Transverse colon (tissue), 4 donors: Measurements from ENCODE around the gene TRIP13. TPM values are rescaled to one million over a fixed set of nuclear protein-coding genes. Genes with fewer than 3 reads are reported as not detected.
A peak's percentile ranks its signal among the peaks of the same experiment; 100 is the strongest.
"Not testable (repeated sequence)": the region's sequence is repeated elsewhere in the genome, so short reads cannot be mapped to it uniquely, and the experiment has no call there.

Experiments used
- DNase-seq: peaks from one replicate; pipeline ENCODE4 v3.0.0-alpha.2; 2019
- H3K27ac ChIP-seq, 4 donors: fragments of 200-600 bp; sonication (generic); 2 replicates each; pipeline ENCODE4 v1.5.1; 2016 to 2018; ENCODE audit warnings: inconsistent platforms in 4 of 4
- H3K27me3 ChIP-seq: fragments of 200-600 bp; sonication (generic); 2 replicates; pipeline ENCODE4 v1.5.1; 2017; ENCODE audit warnings: inconsistent platforms
- H3K36me3 ChIP-seq, 4 donors: fragments of 200-600 bp; sonication (generic); 2 replicates each; pipeline ENCODE4 v1.5.1; 2017 to 2019; ENCODE audit warnings: inconsistent platforms in 4 of 4
- H3K4me1 ChIP-seq, 4 donors: fragments of 200-600 bp; sonication (generic); 2 replicates each; pipeline ENCODE4 v1.5.1; 2017 to 2020; ENCODE audit warnings: inconsistent platforms in 4 of 4
- H3K4me3 ChIP-seq, 4 donors: fragments of 200-600 bp; sonication (generic); 1 replicate in 1 of 4; 2 replicates in 3 of 4; pipeline versions ENCODE4 v1.5.1 to v1.6.1; 2017 to 2019; ENCODE audit warnings: inconsistent platforms in 4 of 4
- H3K9me3 ChIP-seq, 2 donors: fragments of 200-600 bp; sonication (generic); 2 replicates each; pipeline ENCODE4 v1.5.1; 2017 to 2019; ENCODE audit warnings: inconsistent platforms in 2 of 2
- EP300 ChIP-seq: sonication (generic); formaldehyde crosslinking; IDR thresholded peaks from one replicate; pipeline ENCODE4 v1.6.1; 2017; ENCODE audit warnings: antibody characterized with exemption, low read depth
- POLR2A ChIP-seq: fragments of 450-650 bp; IDR thresholded peaks from one replicate; pipeline ENCODE4 v1.6.1; 2016; ENCODE audit warnings: antibody characterized with exemption, mild to moderate bottlenecking, moderate library complexity
- POLR2AphosphoS5 ChIP-seq, 3 donors: sonication (generic); formaldehyde crosslinking; IDR thresholded peaks; one replicate each; pipeline ENCODE4 v1.6.1; 2016; ENCODE audit warnings: antibody characterized with exemption in 3 of 3
- WGBS, 2 donors: methylation state at CpG; one replicate each; pipeline ENCODE4 v1.1.5; 2018; ENCODE audit warnings: low coverage in 1 of 2; 5-methylcytosine and 5-hydroxymethylcytosine counted together
- in situ Hi-C, 4 donors: fragments of 200-750 bp; cut with MboI; loops; one replicate each; pipeline versions ENCODE4 v1.15.0 to v1.15.1; 2017; ENCODE audit warnings: low sequenced_read_pairs in 3 of 4, low pct_ligation_motif_present in 1 of 4, low pct_unique_long_range_greater_than_20kb in 1 of 4
- intact Hi-C: fragments of 100-400 bp; cut with DNase I; formaldehyde crosslinking; loops from one replicate; pipeline ENCODE4 v1.15.1; 2023; ENCODE audit warnings: low total_unique reads
- total RNA-seq, 4 donors: library from RNA; depleted of rRNA; stranded (reverse); fragments of >200 nt; gene quantifications; one replicate each; pipeline ENCODE4 v1.1.0, GENCODE V29; 2016
- TF ChIP-seq, protein P1 (sequence below), 5 experiments: fragments of 200-600 bp in 3 of 5; fragments of 450-650 bp in 2 of 5; sonication (generic) in 3 of 5; IDR thresholded peaks; 1 replicate in 2 of 5; 2 replicates in 3 of 5; pipeline ENCODE4 v1.5.1; 2016 to 2017; ENCODE audit warnings: antibody characterized with exemption in 5 of 5, inconsistent platforms in 3 of 5, mild to moderate bottlenecking in 2 of 5, moderate library complexity in 1 of 5

TRIP13 gene, protein sequence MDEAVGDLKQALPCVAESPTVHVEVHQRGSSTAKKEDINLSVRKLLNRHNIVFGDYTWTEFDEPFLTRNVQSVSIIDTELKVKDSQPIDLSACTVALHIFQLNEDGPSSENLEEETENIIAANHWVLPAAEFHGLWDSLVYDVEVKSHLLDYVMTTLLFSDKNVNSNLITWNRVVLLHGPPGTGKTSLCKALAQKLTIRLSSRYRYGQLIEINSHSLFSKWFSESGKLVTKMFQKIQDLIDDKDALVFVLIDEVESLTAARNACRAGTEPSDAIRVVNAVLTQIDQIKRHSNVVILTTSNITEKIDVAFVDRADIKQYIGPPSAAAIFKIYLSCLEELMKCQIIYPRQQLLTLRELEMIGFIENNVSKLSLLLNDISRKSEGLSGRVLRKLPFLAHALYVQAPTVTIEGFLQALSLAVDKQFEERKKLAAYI
- 1 to 10 TPM in 2 of 4 donors, under 1 TPM in 1, not detected in 1; 0.41 to 4.1 (median 2.2) TPM for total RNA-seq

DNA sequence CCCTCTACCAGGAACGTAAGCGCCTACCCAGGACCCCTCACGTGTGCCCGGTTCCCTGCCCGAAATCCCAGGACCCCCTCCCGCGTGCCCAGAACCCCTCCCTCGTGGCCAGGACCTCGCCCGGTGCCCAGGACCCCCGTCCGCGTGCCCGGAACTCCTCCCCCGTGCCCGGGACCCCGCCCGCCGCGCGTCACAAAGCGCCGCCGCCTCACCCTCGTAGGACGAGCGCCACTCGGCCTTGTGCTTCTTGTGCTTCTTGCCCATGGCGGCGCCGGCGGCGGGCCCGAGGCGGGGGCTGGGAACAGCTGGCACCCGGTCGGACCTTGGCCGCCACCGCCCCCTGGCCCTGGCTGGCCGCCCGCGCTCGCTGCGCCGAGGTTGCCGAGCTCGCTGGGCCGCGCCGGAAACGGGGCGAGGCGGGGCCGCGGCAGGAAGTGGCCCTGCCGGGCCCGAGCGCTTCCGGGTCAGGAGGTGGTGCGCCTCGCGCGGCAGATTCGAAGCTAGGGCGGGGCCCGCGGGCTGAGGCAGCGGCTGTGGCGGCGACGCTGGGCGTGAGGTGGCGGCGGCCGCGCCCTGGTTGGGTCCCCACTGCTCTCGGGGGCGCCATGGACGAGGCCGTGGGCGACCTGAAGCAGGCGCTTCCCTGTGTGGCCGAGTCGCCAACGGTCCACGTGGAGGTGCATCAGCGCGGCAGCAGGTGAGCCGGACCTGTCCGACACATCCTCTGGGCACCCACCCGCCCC, at the start of gene TRIP13, which contains the start of gene BRD9:
TSS of gene TRIP13 (plus strand) at position 491 of the 743 bp plus-strand sequence. CDS start at position 606, 115 bp downstream.
TSS of gene BRD9 (minus strand) at position 408 of the 743 bp plus-strand sequence. CDS start at position 264, 144 bp downstream.
- TF ChIP-seq, protein P1, sequence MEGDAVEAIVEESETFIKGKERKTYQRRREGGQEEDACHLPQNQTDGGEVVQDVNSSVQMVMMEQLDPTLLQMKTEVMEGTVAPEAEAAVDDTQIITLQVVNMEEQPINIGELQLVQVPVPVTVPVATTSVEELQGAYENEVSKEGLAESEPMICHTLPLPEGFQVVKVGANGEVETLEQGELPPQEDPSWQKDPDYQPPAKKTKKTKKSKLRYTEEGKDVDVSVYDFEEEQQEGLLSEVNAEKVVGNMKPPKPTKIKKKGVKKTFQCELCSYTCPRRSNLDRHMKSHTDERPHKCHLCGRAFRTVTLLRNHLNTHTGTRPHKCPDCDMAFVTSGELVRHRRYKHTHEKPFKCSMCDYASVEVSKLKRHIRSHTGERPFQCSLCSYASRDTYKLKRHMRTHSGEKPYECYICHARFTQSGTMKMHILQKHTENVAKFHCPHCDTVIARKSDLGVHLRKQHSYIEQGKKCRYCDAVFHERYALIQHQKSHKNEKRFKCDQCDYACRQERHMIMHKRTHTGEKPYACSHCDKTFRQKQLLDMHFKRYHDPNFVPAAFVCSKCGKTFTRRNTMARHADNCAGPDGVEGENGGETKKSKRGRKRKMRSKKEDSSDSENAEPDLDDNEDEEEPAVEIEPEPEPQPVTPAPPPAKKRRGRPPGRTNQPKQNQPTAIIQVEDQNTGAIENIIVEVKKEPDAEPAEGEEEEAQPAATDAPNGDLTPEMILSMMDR (IDR thresholded peaks at IDR 0.05) = no peak
- TF ChIP-seq POLR2A (peak; percentile 24), POLR2AphosphoS5 (IDR thresholded peaks at IDR 0.05) (peak in 1 of 3 donors; percentile 58), EP300 (no peak)
- Histone ChIP-seq H3K4me1 (peaks cover 7 to 27% (median 18%) of the 10 kb centered on the region in 4 donors), H3K36me3 (peaks cover 0 to 20% (median 7%) of the 10 kb centered on the region in 4 donors), H3K4me3 (peak within 1 kb of the TSS; percentile 59 to 86 (median 73)), H3K27ac (peak within 1 kb of the TSS; percentile 86 to 90 (median 90)), H3K27me3 (no peaks in the 10 kb centered on the region), H3K9me3 (no peaks in the 10 kb centered on the region)
- peak; percentile 88 for DNase-seq
- intact Hi-C loops = no loop called here
- in situ Hi-C loops = no loop called here
- 0% methylated on average over 71 of the region's 91 CpGs; no CpG with 5 or more reads in 1 of the 2 donors for WGBS, 2 donors

DNA sequence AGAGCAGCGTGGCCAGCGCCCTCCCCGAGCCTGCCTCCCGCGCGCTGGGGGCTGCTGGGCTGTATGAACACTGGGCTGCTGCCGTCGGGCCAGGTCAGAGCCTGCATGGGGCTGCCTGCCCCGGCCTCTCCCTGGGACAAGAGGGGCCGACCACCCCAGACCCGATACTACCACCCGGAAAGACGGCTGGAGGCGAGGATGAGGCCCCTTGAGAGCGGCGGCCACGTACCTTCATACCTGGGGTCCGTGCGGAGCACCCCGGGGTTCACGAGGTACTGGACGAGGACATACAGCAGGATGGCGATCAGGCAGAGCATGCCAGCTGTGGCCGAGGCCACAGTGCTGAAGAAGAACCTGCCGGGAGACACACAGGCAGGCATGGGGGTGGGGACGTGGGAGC, 49.3 kb upstream of the TRIP13 start:
- H3K9me3 ChIP-seq, DNase-seq, in situ Hi-C loops, H3K27ac ChIP-seq, H3K4me1 ChIP-seq, H3K36me3 ChIP-seq, H3K27me3 ChIP-seq, intact Hi-C loops, H3K4me3 ChIP-seq: not testable (repeated sequence)
- WGBS, 2 donors = no CpG with 5 or more reads among the region's 26 CpGs

DNA sequence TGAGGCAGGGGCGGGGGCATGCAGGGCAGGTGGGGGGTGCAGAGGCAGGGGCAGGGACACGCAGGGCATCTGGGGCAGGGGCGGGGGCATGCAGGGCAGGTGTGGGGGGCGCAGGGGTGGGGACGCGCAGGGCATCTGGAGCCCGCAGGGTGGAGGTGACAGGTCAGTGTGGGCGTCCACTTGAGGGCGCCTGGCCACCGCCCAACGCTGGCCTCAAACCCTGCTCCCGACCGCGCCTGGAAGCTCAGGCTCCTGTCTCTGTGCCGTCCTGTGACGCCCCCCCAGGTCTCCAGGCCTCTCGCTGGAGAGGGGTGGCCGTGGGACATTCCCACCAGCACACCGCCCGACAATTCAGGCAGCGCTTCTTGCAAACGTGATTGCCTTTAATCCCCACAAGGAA, 48.8 kb upstream of the TRIP13 start:
- intact Hi-C loops, H3K27ac ChIP-seq: not testable (repeated sequence)

DNA sequence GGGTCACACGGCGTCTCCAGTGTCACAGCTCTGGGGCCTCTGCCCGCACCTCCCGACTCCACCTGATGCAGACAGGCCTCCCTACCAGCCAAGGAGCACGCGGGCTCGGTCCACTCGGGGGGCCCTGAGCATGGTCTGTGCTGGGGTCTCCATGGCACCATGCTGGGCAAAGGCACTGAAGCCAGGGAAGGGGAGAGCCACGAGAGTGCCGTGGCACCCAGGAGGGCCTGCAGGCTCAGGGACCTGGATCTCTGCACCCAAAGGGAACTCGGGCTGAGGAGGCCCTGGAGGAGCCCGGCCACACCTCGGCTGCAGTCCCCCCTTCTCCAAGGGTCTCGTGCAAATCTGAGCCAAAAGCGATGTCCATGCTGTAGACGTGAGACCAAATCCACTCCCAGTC, 48.3 kb upstream of the TRIP13 start:
- H3K27me3 ChIP-seq, H3K36me3 ChIP-seq, DNase-seq, intact Hi-C loops, H3K4me3 ChIP-seq, in situ Hi-C loops, H3K9me3 ChIP-seq, H3K4me1 ChIP-seq, H3K27ac ChIP-seq: not testable (repeated sequence)
- 80 to 90% methylated on average over 1 to 16 of the region's 16 CpGs for WGBS, 2 donors

More for the DNA sequence above, 48.8 kb upstream of the TRIP13 start:
- H3K36me3 ChIP-seq, H3K27me3 ChIP-seq, H3K4me1 ChIP-seq, H3K4me3 ChIP-seq, H3K9me3 ChIP-seq, in situ Hi-C loops: not testable (repeated sequence)
- peak; percentile 8 for DNase-seq
- WGBS, 2 donors = 57 to 86% methylated on average over 1 to 21 of the region's 22 CpGs

DNA sequence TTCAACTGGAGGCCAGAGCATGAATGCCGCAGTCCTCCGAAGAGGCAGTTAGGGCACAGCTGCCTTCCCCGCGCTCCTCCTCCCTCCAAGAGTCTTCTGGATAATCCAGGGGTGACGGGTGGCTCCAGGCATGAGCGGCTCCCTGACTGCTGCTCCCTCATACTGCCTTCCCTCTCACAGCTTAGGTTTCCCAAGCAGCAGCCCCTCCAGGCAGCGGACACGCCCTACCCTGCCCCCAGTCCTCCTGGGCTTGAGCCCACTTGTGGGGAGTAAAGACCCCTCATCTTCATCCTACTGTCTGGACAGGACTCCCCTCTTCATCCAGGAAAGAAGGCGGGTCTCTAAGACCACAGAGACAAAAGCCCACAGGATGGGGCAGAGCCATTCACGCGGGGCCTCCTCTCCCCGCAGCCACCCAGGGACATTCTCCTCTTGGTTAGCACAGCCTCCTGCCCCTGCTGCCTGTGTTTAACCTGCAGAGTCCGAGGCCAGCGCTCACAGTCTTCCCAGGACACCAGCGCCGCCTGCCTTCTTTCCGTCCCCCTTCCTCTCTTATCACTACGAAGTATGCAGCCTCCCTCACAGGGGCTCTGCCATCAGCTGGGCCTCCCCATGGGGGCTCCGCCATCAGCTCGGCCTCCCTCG, 47.5 kb upstream of the TRIP13 start:
- H3K36me3 ChIP-seq, H3K4me1 ChIP-seq, in situ Hi-C loops, H3K27me3 ChIP-seq, H3K27ac ChIP-seq, H3K9me3 ChIP-seq, H3K4me3 ChIP-seq, intact Hi-C loops: not testable (repeated sequence)
- WGBS, 2 donors = 87 to 95% methylated on average over 7 to 16 of the region's 21 CpGs
- peak; percentile 7 for DNase-seq

DNA sequence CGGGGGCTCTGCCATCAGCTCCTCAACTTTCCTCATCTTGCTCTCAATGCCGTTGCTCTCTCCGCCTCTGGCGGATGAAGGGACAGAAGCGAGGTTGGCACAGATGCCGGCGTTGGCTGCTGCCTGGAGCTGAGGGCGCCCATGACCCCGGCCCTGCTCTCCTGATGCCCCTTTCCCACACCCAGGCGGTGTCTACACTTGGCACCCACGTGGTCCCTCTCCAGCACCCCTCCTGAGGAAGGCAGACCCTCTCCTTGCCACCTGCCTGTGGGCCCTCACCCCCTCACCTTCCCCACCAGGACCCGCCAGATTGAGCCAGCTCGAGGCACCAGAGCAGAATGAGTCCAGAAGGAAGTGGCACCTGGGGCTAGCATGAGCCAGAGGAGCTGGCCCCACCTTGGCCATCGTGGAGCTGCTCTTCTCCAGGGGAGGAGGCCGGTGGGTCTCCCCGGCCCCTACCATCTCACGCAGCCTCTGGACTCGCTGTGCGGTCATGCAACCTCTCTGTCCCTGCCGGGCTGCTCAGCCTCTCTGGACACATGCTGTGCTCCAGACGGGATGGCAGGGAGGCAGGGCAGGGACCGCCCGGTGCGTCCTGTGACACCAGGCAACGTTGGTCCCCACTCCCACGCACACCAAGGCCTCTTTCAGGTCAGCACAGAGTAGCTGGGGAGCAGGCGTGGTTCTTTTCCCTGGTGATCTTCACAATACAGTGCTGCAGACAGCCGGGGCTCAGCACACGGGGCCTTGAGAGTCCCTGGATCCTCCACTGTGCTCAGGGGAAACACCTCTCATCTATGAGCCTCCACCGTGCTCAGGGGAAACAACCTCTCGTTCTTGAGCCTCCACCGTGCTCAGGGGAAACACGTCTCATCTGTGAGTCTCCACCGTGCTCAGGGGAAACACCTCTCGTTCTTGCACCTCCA, 46.7 kb upstream of the TRIP13 start:
- peak; percentile 5 for DNase-seq
- 82% methylated on average over 25 of the region's 35 CpGs; no CpG with 5 or more reads in 1 of the 2 donors for WGBS, 2 donors
- H3K4me3 ChIP-seq, H3K36me3 ChIP-seq, intact Hi-C loops, in situ Hi-C loops, H3K9me3 ChIP-seq, H3K4me1 ChIP-seq, H3K27ac ChIP-seq: not testable (repeated sequence)
- peaks cover 16% of the 10 kb centered on the region for H3K27me3 ChIP-seq

DNA sequence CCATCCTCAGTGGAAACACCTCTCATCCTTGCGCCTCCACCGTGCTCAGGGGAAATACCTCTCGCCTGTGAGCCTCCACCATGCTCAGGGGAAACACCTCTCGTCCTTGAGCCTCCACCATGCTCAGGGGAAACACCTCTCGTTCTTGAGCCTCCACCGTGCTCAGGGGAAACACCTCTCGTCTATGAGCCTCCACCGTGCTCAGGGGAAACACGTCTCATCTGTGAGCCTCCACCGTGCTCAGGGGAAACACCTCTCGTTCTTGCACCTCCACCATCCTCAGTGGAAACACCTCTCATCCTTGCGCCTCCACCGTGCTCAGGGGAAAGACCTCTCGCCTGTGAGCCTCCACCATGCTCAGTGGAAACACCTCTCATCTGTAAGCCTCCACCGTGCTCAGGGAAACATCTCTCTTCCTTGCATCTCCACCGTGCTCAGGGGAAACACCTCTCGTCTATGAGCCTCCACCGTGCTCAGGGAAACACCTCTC, 46.0 kb upstream of the TRIP13 start:
- H3K4me3 ChIP-seq, H3K4me1 ChIP-seq, H3K9me3 ChIP-seq, intact Hi-C loops, in situ Hi-C loops, H3K27ac ChIP-seq, H3K36me3 ChIP-seq: not testable (repeated sequence)
- 74% methylated on average over 5 to 18 of the region's 18 CpGs for WGBS, 2 donors
- H3K27me3 ChIP-seq = peaks cover 23% of the 10 kb centered on the region
- peak; percentile 5 for DNase-seq

DNA sequence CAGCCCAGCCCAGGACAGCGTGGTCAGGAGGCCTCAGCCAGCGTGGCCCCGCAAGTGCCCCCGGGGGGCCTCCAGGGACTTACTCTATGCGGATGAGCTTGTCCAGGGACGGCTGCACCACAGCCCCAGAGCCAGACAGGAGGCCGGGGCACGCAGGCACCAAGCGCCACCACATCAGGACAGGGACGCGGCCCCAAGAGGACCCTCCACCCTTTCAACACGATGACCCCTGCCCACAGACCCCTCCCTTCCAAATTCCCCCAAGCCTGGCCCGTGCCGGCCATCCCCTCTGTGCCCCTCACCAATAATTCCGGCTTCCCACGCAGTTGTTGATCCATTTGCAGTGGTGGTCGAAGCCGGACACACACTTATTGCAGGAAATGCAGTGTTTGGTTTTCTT, 45.5 kb upstream of the TRIP13 start:
- DNase-seq = peak; percentile 5
- H3K27ac ChIP-seq, H3K9me3 ChIP-seq, H3K36me3 ChIP-seq, in situ Hi-C loops, H3K4me3 ChIP-seq, intact Hi-C loops, H3K4me1 ChIP-seq: not testable (repeated sequence)
- H3K27me3 ChIP-seq = peaks cover 27% of the 10 kb centered on the region
- 85% methylated on average over 12 of the region's 18 CpGs; no CpG with 5 or more reads in 1 of the 2 donors for whole genome bisulfite sequencing, 2 donors
